Gastrocnemius medialis (tissue), 4 donors: ENCODE results near the gene DDX41.

Source experiments
- POLR2A ChIP-seq, 2 donors: fragments of 450-650 bp; IDR thresholded peaks; one replicate each; pipeline ENCODE4 v1.6.1; 2017; ENCODE audit warnings: antibody characterized with exemption in 2 of 2, mild to moderate bottlenecking in 2 of 2, moderate library complexity in 2 of 2
- TF ChIP-seq, protein P1 (sequence below), 5 experiments: fragments of 450-650 bp in 3 of 5; fragments of 200-600 bp in 2 of 5; sonication (generic) in 2 of 5; IDR thresholded peaks in 4 of 5; conservative IDR thresholded peaks in 1 of 5; 1 replicate in 4 of 5; 2 replicates in 1 of 5; pipeline ENCODE4 v1.5.1; 2016 to 2019; ENCODE audit warnings: antibody characterized with exemption in 5 of 5, mild to moderate bottlenecking in 3 of 5, moderate library complexity in 3 of 5

DNA sequence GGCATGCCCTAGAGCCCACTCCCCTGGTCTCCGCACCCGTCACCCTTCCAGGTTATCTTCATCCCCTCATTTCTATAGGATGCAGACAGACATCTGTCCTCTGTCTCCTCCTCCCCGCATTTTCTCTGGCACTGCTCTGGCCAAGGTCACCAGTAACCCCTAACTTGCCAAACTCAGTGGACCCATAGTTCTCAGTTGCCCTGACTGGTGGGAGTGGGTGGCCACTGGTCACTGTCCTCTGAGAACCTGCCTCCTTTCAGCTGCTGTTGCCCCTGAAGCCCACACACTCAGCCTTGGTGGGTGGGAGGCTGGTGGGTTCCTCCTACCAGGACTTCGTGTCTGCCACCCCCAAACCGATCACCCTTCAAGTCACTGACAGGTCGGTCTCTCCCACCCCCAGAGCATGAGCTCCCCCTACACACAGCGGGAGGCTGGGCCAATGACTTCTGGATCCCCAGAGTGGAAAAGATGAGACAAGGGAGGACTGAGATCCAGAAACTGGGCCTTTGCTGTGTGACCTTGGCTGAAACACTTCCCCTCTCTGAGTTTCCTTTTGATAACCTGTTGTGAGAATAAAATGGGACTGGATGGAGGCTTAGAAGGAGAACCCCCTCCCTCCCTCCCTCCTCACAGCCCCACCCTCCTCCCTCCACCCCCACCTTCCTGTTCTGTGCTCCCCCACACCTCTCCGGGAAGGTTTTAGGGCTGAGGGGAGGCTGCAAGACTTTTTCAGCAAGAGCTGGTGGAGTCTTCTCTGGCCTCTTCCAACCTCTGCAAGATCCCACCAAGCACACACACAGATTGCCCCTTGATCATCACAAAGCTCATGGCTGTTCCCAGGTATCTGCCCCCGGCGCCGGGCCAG lies 41.0 kb downstream of the DDX41 start:
- TF ChIP-seq, protein P1, sequence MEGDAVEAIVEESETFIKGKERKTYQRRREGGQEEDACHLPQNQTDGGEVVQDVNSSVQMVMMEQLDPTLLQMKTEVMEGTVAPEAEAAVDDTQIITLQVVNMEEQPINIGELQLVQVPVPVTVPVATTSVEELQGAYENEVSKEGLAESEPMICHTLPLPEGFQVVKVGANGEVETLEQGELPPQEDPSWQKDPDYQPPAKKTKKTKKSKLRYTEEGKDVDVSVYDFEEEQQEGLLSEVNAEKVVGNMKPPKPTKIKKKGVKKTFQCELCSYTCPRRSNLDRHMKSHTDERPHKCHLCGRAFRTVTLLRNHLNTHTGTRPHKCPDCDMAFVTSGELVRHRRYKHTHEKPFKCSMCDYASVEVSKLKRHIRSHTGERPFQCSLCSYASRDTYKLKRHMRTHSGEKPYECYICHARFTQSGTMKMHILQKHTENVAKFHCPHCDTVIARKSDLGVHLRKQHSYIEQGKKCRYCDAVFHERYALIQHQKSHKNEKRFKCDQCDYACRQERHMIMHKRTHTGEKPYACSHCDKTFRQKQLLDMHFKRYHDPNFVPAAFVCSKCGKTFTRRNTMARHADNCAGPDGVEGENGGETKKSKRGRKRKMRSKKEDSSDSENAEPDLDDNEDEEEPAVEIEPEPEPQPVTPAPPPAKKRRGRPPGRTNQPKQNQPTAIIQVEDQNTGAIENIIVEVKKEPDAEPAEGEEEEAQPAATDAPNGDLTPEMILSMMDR (IDR thresholded peaks at IDR 0.05 in 4 of 5, conservative IDR thresholded peaks at IDR 0.05 in 1 of 5) = no peak
- no peak for TF ChIP-seq POLR2A (IDR thresholded peaks at IDR 0.05)
